GM21526 (cell line): ENCODE results near the gene GSDME.

Experiments
- ATAC-seq: cut with Tn5 transposase; IDR thresholded peaks from one replicate; pipeline ENCODE4 v1.9.1; 2021; ENCODE audit warnings: moderate library complexity; ENCODE audit not compliant: unreplicated experiment, low FRiP score

The GSDME gene

DNA sequence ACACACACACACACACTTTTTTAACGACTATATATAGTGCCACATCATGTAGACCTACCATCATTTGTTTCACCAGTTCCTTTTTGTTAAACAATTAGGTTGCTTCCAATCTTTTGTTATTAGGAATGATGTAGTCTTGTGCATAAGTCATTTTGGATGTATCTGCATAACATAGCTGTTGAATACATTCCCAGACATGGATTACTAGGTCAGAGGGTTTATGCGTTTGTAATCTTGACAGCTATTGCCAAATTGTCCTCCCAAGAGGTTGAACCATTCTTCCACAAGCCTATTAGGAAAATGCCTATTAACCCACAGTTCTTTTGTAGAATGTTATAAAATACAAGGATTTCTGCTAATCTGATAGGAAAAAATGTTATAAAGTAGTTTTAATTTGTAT lies 96.7 kb downstream of the GSDME start:
- ATAC-seq, result no peak

DNA sequence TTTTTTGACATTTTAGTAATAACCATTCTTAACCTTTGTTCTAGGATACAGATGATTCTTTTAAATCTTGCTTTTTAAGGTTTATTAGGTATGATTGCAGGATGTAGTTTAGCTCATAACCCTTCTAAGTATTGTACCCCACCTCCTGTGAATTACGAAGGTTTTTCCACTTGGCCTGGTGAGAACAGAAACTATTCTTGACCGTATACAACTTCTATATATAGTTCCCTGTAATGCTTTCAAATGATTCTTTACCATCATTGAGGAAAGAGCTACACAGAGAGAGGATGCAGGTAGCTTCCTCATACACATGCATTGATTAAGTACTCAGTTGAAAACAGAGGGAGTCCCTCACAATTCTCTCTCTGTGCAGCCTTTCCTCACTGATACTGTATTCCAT lies 97.8 kb downstream of the GSDME start:
- no peak for ATAC-seq

DNA sequence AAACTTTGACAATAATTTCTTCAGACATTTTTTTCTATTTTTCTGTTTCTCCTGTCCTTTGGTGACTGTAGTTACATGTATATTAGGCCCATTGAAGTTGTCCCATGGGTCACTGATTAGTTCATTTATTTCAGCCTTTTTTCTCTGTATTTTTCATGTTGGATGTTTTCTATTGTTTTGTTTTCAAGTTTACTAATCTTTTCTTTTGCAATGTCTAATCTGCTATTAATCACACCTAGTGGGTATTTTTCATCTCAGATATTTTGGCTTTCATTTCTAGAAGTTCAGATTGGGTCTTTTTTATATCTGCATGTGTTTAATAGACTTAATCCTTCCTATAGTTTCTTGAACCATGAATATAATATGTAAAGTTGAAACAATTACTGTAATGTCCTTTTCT lies 99.3 kb downstream of the GSDME start:
- no peak for ATAC-seq

DNA sequence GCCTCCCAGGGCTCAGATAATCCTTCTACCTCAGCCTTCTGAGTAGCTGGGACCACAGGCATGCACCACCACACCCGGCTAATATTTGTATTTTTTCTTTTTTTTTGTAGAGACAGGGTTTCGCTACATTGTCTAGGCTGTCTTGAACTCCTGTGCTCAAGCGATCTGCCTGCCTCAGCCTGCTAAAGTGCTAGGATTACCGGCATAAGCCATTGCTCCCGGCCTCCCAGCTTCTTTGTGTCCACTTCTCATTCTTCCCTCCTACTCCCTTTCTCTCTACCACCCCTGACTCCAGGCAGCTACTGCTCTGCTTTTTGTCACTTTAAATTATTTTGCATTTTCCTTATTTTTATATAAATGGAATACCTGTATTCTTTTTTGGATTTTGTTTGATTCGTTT lies 100.7 kb downstream of the GSDME start:
- no peak for ATAC-seq

DNA sequence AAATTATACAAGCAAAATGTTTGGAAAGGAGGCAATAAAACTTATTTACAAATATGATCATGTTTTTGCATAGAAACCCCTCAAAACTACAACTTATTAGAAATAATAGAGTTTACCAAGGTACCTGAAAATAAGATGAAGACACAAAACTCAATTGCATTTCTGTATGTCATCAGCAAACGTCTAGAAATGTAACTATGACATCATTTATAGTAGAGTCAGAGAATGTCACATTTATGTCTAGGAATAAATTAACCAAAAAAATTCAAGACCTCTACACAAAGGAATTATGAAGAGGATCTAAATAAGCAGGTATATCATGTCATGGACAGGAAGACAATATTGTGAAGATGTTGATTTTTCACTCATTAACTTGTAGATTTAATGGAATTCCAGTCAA lies 103.0 kb downstream of the GSDME start:
- no peak for ATAC-seq

GRCh38 chr7:24653316-24654085 lies 103.8 kb downstream of the GSDME start:
- ATAC-seq, result no peak

- ATAC-seq, result no peak
These were observed 104.9 kb downstream of the GSDME start for GRCh38 chr7:24652251-24652939.
